ENCODE results near the gene DUSP28.
A peak's percentile ranks its signal among the peaks of the same experiment; 100 is the strongest.

DUSP28 gene, protein sequence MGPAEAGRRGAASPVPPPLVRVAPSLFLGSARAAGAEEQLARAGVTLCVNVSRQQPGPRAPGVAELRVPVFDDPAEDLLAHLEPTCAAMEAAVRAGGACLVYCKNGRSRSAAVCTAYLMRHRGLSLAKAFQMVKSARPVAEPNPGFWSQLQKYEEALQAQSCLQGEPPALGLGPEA

DNA sequence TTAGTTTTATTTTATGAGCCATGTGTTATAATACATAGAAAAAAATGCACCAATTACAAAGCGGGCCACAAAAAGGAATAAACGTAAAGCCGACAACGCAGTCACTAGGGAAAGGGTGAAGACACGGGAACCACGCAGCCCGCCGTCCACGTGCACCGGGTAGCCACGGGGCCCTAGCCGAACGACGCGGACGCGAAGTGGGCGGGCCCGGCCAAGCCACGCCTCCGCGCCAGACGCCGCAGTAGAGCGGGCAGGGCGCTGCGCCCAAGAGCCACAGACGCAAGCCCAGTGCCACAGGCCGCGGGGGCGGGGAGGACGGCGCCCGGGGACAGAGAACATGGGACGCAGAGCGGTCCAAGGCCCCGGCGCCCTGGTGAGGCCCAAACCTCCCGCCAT lies at the start of gene DUSP28:
TSS of gene DUSP28 (plus strand) at position 274 of the 396 bp plus-strand sequence. CDS start 328 bp downstream, outside the sequence.
- peak within 1 kb of the TSS; percentile 69 for H3K27ac ChIP-seq (ENCODE audit: low read length)
- H3K36me3 ChIP-seq (ENCODE audit: insufficient read depth, low read depth, low read length), result no peaks in the 10 kb centered on the region
- H3K9me3 ChIP-seq (ENCODE audit: insufficient read depth, low read depth, low read length), result no peaks in the 10 kb centered on the region
- H3K4me1 ChIP-seq (ENCODE audit: insufficient read depth, low read length), result peaks cover 8% of the 10 kb centered on the region; the same call in 1 of the 2 replicates
- H3K27me3 ChIP-seq (ENCODE audit: insufficient read depth, low read length), result peaks cover 36% of the 10 kb centered on the region
- H3K4me3 ChIP-seq (ENCODE audit: low read length), result peak within 1 kb of the TSS; percentile 81
- peak within 1 kb of the TSS; percentile 78 for H3K9ac ChIP-seq (ENCODE audit: low read depth, low read length)

- Histone ChIP-seq H3K4me3 (ENCODE audit: low read length) (no peak overlapping the region), H3K36me3 (ENCODE audit: insufficient read depth, low read depth, low read length) (no peaks in the 10 kb centered on the region), H3K4me1 (ENCODE audit: insufficient read depth, low read length) (no peaks in the 10 kb centered on the region), H3K27me3 (ENCODE audit: insufficient read depth, low read length) (no peaks in the 10 kb centered on the region), H3K9ac (ENCODE audit: low read depth, low read length) (no peak overlapping the region), H3K9me3 (ENCODE audit: insufficient read depth, low read depth, low read length) (no peaks in the 10 kb centered on the region), H3K27ac (ENCODE audit: low read length) (no peak overlapping the region)
These were observed 49.5 kb upstream of the DUSP28 start for GRCh38 chr2:240510513-240511210.

GRCh38 chr2:240511351-240512108 lies 48.6 kb upstream of the DUSP28 start:
- Histone ChIP-seq H3K27ac (ENCODE audit: low read length) (no peak overlapping the region), H3K9ac (ENCODE audit: low read depth, low read length) (no peak overlapping the region), H3K4me1 (ENCODE audit: insufficient read depth, low read length) (no peaks in the 10 kb centered on the region), H3K36me3 (ENCODE audit: insufficient read depth, low read depth, low read length) (no peaks in the 10 kb centered on the region), H3K4me3 (ENCODE audit: low read length) (no peak overlapping the region), H3K27me3 (ENCODE audit: insufficient read depth, low read length) (no peaks in the 10 kb centered on the region), H3K9me3 (ENCODE audit: insufficient read depth, low read depth, low read length) (no peaks in the 10 kb centered on the region)

DNA sequence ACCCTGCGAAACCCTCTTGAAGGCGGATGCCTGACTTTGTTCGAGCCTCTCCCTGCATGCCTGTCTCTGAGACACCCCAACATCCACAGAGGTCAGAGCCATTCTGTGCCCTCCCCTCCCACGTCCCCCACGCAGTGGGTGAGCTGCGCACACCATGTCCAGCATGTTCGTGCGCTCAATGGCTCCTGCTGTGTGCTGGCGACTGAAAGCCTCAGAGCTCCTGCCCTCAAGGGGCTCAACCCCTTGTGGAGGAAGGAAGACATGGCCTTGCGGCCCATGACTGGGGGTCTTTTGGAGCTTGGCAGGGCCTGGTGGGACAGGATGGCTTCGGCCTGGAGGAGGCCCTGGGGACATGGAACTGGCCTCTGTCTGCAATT lies 48.1 kb upstream of the DUSP28 start:
- Histone ChIP-seq H3K9ac (ENCODE audit: low read depth, low read length) (no peak overlapping the region), H3K36me3 (ENCODE audit: insufficient read depth, low read depth, low read length) (no peaks in the 10 kb centered on the region), H3K9me3 (ENCODE audit: insufficient read depth, low read depth, low read length) (no peaks in the 10 kb centered on the region), H3K27me3 (ENCODE audit: insufficient read depth, low read length) (peaks cover 3% of the 10 kb centered on the region; the same call in 1 of the 2 replicates), H3K4me3 (ENCODE audit: low read length) (no peak overlapping the region), H3K27ac (ENCODE audit: low read length) (no peak overlapping the region), H3K4me1 (ENCODE audit: insufficient read depth, low read length) (no peaks in the 10 kb centered on the region)

DNA sequence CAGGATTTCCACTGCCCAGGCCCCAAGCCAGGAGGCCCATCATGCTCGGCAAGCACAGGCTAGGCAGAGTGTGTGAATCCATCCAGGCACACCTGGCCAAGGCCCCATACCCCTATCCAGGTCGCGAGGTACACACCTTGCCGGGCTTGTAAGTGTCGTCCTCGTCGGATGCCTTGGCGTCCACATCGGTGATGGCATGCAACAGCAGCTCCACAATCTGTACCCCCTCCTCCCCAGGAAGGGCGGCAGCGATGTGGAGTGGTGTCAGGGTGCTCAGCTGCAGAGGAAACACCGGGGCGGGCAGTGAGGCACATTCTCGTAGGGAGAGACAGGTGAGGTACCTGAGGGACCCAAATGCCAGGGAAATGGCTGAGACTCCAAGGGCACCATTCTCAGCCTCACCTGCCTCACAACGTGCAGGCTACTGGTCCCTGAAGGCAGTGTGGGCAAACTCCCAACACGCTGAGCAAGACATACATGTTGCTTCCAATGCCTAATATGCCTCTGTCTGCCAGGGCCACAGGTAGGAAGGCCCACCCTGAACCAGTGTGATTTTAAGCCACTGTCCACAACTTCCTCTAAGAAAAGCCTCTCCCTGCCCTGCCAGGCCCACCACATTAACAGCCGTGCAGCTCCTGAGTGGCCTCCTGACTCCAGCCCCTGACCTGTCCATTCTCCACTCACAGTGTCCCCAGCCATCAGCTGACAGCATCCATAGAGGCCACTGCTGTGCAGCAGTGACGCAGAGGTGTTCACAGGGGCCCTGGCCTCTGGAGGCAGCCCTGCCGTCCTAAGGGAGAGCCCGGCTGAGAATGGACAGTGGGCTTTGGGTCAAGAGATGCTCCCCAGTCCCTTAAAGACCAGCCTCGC lies 47.3 kb upstream of the DUSP28 start:
- no peaks in the 10 kb centered on the region for H3K9me3 ChIP-seq (ENCODE audit: insufficient read depth, low read depth, low read length)
- H3K36me3 ChIP-seq (ENCODE audit: insufficient read depth, low read depth, low read length), result no peaks in the 10 kb centered on the region
- peaks cover 10% of the 10 kb centered on the region for H3K27me3 ChIP-seq (ENCODE audit: insufficient read depth, low read length)
- no peak overlapping the region for H3K4me3 ChIP-seq (ENCODE audit: low read length)
- no peaks in the 10 kb centered on the region for H3K4me1 ChIP-seq (ENCODE audit: insufficient read depth, low read length)
- no peak overlapping the region for H3K27ac ChIP-seq (ENCODE audit: low read length)
- no peak overlapping the region for H3K9ac ChIP-seq (ENCODE audit: low read depth, low read length)

GRCh38 chr2:240513549-240514287 lies 46.4 kb upstream of the DUSP28 start:
- Histone ChIP-seq H3K4me3 (ENCODE audit: low read length) (no peak overlapping the region), H3K9ac (ENCODE audit: low read depth, low read length) (no peak overlapping the region), H3K36me3 (ENCODE audit: insufficient read depth, low read depth, low read length) (no peaks in the 10 kb centered on the region), H3K9me3 (ENCODE audit: insufficient read depth, low read depth, low read length) (no peaks in the 10 kb centered on the region), H3K27ac (ENCODE audit: low read length) (no peak overlapping the region), H3K27me3 (ENCODE audit: insufficient read depth, low read length) (peaks cover 18% of the 10 kb centered on the region), H3K4me1 (ENCODE audit: insufficient read depth, low read length) (no peaks in the 10 kb centered on the region)

GRCh38 chr2:240514631-240515030 lies 45.5 kb upstream of the DUSP28 start:
- no peaks in the 10 kb centered on the region for H3K36me3 ChIP-seq (ENCODE audit: insufficient read depth, low read depth, low read length)
- H3K27me3 ChIP-seq (ENCODE audit: insufficient read depth, low read length), result peaks cover 27% of the 10 kb centered on the region
- H3K27ac ChIP-seq (ENCODE audit: low read length), result no peak overlapping the region
- no peak overlapping the region for H3K9ac ChIP-seq (ENCODE audit: low read depth, low read length)
- H3K9me3 ChIP-seq (ENCODE audit: insufficient read depth, low read depth, low read length), result no peaks in the 10 kb centered on the region
- H3K4me1 ChIP-seq (ENCODE audit: insufficient read depth, low read length), result no peaks in the 10 kb centered on the region; the same call in 1 of the 2 replicates
- H3K4me3 ChIP-seq (ENCODE audit: low read length), result no peak overlapping the region

DNA sequence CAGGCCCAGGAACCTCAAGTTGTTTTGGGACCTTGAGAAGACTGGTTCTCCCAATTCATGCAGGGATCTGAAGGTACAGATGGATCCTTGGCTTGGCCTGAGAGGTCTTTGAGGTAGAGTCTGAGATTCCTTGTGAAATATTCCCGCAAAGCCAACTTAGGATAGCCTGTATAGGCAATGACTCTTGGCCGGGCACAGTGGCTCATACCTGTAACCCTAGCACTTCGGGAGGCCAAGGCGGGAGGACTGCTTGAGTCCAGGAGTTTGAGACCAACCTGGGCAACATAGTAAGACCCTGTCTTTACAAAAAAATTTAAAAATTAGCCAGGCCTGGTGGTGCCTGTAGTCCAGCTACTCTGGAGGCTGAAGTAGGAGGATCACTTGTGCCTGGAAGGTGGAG lies 42.8 kb upstream of the DUSP28 start:
- H3K27me3 ChIP-seq (ENCODE audit: insufficient read depth, low read length), result peaks cover 44% of the 10 kb centered on the region
- H3K4me1 ChIP-seq (ENCODE audit: insufficient read depth, low read length), result peaks cover 2% of the 10 kb centered on the region; the same call in 1 of the 2 replicates
- no peak overlapping the region for H3K9ac ChIP-seq (ENCODE audit: low read depth, low read length)
- H3K27ac ChIP-seq (ENCODE audit: low read length), result no peak overlapping the region
- H3K4me3 ChIP-seq (ENCODE audit: low read length), result no peak overlapping the region
- H3K36me3 ChIP-seq (ENCODE audit: insufficient read depth, low read depth, low read length), result no peaks in the 10 kb centered on the region
- no peaks in the 10 kb centered on the region; the same call in 1 of the 2 replicates for H3K9me3 ChIP-seq (ENCODE audit: insufficient read depth, low read depth, low read length)

GRCh38 chr2:240518981-240519380 lies 41.2 kb upstream of the DUSP28 start:
- Histone ChIP-seq H3K9me3 (ENCODE audit: insufficient read depth, low read depth, low read length) (peaks cover 14% of the 10 kb centered on the region; the same call in 1 of the 2 replicates), H3K4me1 (ENCODE audit: insufficient read depth, low read length) (peaks cover 2% of the 10 kb centered on the region; the same call in 1 of the 2 replicates), H3K36me3 (ENCODE audit: insufficient read depth, low read depth, low read length) (no peaks in the 10 kb centered on the region), H3K4me3 (ENCODE audit: low read length) (no peak overlapping the region), H3K27me3 (ENCODE audit: insufficient read depth, low read length) (peaks cover 44% of the 10 kb centered on the region), H3K9ac (ENCODE audit: low read depth, low read length) (no peak overlapping the region), H3K27ac (ENCODE audit: low read length) (no peak overlapping the region)

DNA sequence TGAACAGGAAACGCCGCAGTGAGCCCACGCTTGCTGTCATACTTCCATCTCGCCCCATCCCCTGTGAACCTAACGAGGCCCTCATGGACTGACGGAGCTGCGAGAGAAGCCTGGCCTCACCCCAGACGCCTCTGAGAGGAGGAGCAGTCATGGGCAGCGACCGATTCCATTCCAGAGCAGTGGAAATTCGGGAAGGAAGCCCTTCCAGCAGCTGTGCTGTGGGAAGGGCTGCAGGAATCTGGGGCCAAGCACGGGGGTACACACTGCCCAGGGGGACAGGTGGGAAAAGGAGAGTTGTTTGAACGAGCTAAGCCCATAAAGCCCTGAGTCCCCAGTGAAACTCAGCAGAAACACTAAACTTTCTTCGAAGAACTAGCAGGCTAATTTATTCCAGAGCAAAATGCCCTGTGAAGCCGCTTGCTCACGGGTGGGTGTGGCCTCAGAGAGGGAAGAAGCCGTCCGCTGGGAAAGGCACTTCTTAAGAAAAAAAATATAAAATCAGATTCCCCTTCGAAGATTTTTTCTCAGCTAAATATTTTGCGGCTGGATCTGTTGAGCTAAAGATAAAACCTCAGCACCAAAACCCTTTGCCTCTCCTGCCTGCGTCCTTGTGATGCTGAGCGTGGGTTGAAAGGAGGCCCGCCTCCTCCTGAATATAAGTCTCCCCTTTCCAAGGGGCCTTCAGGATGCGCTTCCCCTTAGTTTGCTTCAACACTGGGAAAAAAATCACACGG lies 40.6 kb upstream of the DUSP28 start:
- H3K4me1 ChIP-seq (ENCODE audit: insufficient read depth, low read length), result peaks cover 2% of the 10 kb centered on the region; the same call in 1 of the 2 replicates
- H3K36me3 ChIP-seq (ENCODE audit: insufficient read depth, low read depth, low read length), result no peaks in the 10 kb centered on the region
- H3K27ac ChIP-seq (ENCODE audit: low read length), result no peak overlapping the region
- peaks cover 44% of the 10 kb centered on the region for H3K27me3 ChIP-seq (ENCODE audit: insufficient read depth, low read length)
- peaks cover 20% of the 10 kb centered on the region; the same call in 1 of the 2 replicates for H3K9me3 ChIP-seq (ENCODE audit: insufficient read depth, low read depth, low read length)
- H3K4me3 ChIP-seq (ENCODE audit: low read length), result peak overlapping the region; percentile 56
- H3K9ac ChIP-seq (ENCODE audit: low read depth, low read length), result no peak overlapping the region
